Activated B cell treated with CpG ODN at 0.5 μM for 24 hours (primary cell): Measurements from ENCODE around the gene DUOX2. TPM values are rescaled to one million over a fixed set of nuclear protein-coding genes. Genes with fewer than 3 reads are reported as not detected.

Experiments
- ATAC-seq: fragments of 200-7000 bp; cut with Tn5 transposase; one replicate; pipeline ENCODE4 v1.10.0; 2021; ENCODE audit warnings: low read depth, mild to moderate bottlenecking, moderate library complexity
- CTCF ChIA-PET: fragments of 350-600 bp; sonication (Branson Sonifier 250); formaldehyde crosslinking; loops from one replicate; lab custom pipeline; 2021; ENCODE audit warnings: antibody characterized with exemption; lab: Charles Lee
- POLR2A ChIA-PET: fragments of 350-600 bp; sonication (Branson Sonifier 250); formaldehyde crosslinking; loops from one replicate; lab custom pipeline; 2021; ENCODE audit warnings: antibody characterized with exemption; lab: Charles Lee
- DNase-seq: peaks from one replicate; pipeline ENCODE4 v3.0.0; 2022
- H3K27ac Mint-ChIP-seq: one replicate; pipeline ENCODE4 v1.8.0; 2020; ENCODE audit warnings: mixed read lengths
- H3K27me3 Mint-ChIP-seq: one replicate; pipeline ENCODE4 v1.8.0; 2021; ENCODE audit warnings: mixed read lengths
- H3K36me3 Mint-ChIP-seq: one replicate; pipeline ENCODE4 v1.8.0; 2021; ENCODE audit warnings: low read depth, mixed read lengths
- H3K4me1 Mint-ChIP-seq: one replicate; pipeline ENCODE4 v1.8.0; 2021; ENCODE audit warnings: mixed read lengths
- H3K4me3 Mint-ChIP-seq: one replicate; pipeline ENCODE4 v1.8.0; 2020; ENCODE audit warnings: mild to moderate bottlenecking, mixed read lengths
- H3K9me3 Mint-ChIP-seq: one replicate; pipeline ENCODE4 v1.8.0; 2020; ENCODE audit warnings: mixed read lengths
- intact Hi-C: fragments of 100-400 bp; cut with micrococcal nuclease; formaldehyde crosslinking; loops from one replicate; pipeline ENCODE4 v1.15.1; 2024
- total RNA-seq: library from RNA; stranded (reverse); gene quantifications from 2 replicates; pipeline ENCODE4 v1.2.3, GENCODE V29; 2022
- TF ChIP-seq, protein P1 (sequence below): fragments of 200-600 bp; IDR thresholded peaks from one replicate; pipeline ENCODE4 v1.8.0; 2022; ENCODE audit warnings: antibody characterized with exemption, mild to moderate bottlenecking

Gene DUOX2
- total RNA-seq, 1 donor from 2014 or later: not detected

DNA sequence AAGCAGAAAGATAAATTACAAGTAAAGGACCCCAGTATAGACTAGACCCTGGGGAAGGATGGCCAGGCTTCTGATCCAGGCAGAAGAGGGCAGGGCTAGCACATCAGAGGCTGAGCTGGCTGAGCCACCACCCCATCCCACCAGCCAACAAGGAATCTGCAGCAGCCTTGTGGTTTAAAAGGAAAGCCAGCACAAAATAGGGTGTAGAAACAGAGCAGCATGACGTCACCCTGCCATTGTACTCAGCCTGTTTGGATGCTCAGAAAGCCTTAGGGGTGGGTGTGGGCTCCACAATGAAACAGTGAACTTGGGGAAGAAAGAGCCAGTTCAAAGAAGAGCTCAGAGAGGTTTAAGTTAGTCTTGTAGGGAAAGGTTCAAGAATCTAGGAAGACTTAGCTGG, 44.0 kb upstream of the DUOX2 start:
- Mint-ChIP-seq H3K27ac (no peak overlapping the region), H3K9me3 (no peaks in the 10 kb centered on the region), H3K36me3 (peaks cover 10% of the 10 kb centered on the region), H3K4me3 (no peak overlapping the region), H3K27me3 (no peaks in the 10 kb centered on the region), H3K4me1 (peaks cover 6% of the 10 kb centered on the region)
- intact Hi-C loops: no loop called here
- POLR2A ChIA-PET: interaction anchor here (0.7 kb wide), 1 partner anchor 244 kb away, joined by 7 read pairs; a partner anchor contains a TSS
- CTCF ChIA-PET: no interaction called here
- TF ChIP-seq, protein P1, sequence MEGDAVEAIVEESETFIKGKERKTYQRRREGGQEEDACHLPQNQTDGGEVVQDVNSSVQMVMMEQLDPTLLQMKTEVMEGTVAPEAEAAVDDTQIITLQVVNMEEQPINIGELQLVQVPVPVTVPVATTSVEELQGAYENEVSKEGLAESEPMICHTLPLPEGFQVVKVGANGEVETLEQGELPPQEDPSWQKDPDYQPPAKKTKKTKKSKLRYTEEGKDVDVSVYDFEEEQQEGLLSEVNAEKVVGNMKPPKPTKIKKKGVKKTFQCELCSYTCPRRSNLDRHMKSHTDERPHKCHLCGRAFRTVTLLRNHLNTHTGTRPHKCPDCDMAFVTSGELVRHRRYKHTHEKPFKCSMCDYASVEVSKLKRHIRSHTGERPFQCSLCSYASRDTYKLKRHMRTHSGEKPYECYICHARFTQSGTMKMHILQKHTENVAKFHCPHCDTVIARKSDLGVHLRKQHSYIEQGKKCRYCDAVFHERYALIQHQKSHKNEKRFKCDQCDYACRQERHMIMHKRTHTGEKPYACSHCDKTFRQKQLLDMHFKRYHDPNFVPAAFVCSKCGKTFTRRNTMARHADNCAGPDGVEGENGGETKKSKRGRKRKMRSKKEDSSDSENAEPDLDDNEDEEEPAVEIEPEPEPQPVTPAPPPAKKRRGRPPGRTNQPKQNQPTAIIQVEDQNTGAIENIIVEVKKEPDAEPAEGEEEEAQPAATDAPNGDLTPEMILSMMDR: no peak
- ATAC-seq (no peak), DNase-seq (no peak)

DNA sequence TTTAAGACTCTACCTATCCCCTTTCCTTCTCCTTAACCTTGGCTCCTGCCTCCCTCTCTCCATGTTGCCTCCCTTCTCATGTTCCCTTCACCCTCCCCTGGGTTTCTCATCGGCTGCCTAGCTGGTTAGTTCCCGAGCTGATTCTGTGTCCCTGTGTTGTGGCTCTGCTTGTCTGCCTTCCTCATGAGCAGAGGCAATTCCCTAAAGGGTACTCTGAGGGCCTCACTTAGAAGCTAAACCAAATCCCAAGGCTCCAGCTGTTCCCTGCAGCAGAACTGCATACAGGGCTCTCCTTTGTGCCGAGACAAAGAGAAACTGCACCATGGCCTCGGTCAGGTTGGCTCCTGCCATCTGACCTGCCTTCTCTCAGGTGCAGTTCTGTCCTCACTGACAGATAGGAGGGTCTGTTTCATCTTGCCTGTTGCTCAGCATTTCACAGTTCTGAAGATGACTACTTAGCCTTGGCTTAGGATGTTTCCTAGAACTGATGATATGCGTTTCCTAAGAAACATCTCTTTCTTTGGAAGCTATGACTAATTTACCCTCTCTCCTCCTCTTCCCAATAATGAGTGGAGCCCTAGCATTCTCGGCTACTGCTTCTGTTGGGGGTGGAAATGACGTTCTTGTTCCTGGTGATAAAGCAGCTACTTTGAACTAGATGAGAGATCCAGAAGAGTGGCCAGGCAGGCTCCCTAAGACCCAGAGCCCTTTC, 42.9 kb upstream of the DUOX2 start:
- peaks cover 4% of the 10 kb centered on the region for H3K4me1 Mint-ChIP-seq

DNA sequence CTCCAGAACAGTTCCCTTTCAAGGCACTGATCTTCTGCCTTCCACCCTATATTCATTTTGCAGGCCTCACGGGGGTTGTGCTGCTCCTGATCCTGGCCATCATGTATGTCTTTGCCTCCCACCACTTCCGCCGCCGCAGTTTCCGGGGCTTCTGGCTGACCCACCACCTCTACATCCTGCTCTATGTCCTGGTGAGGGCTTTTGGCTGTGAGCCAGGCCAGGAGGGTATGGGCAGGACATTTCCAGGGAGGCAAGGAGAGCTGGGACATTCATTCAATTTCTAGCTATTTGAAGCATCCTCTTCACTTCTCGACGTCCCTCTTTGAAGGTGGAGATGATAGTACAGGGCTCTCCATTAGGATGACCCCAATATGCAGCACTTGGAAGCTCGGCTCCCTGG, 41.8 kb upstream of the DUOX2 start:
- no peaks in the 10 kb centered on the region for H3K9me3 Mint-ChIP-seq
- H3K4me1 Mint-ChIP-seq: peaks cover 4% of the 10 kb centered on the region
- H3K4me3 Mint-ChIP-seq: no peak overlapping the region
- TF ChIP-seq, protein P1: no peak
- ATAC-seq (no peak), DNase-seq (no peak)
- ChIA-PET POLR2A (interaction anchor here (0.7 kb wide), 1 partner anchor 25 kb away, joined by 3 read pairs; no protein-coding TSS in a partner anchor), CTCF (no interaction called here)
- no peaks in the 10 kb centered on the region for H3K27me3 Mint-ChIP-seq
- peaks cover 18% of the 10 kb centered on the region for H3K36me3 Mint-ChIP-seq
- intact Hi-C loops: no loop called here
- no peak overlapping the region for H3K27ac Mint-ChIP-seq

More for the DNA sequence above, 42.9 kb upstream of the DUOX2 start:
- peaks cover 15% of the 10 kb centered on the region for H3K36me3 Mint-ChIP-seq
- no peaks in the 10 kb centered on the region for H3K9me3 Mint-ChIP-seq
- DNase-seq (no peak), ATAC-seq (no peak)
- CTCF ChIA-PET: interaction anchor here (0.6 kb wide), 1 partner anchor 13 kb away, joined by 3 read pairs; no protein-coding TSS in a partner anchor
- TF ChIP-seq, protein P1: no peak
- POLR2A ChIA-PET: interaction anchor here (0.6 kb wide), 1 partner anchor 112 kb away, joined by 4 read pairs; no protein-coding TSS in a partner anchor
- intact Hi-C loops: no loop called here
- no peaks in the 10 kb centered on the region for H3K27me3 Mint-ChIP-seq
- no peak overlapping the region for H3K4me3 Mint-ChIP-seq
- no peak overlapping the region for H3K27ac Mint-ChIP-seq

DNA sequence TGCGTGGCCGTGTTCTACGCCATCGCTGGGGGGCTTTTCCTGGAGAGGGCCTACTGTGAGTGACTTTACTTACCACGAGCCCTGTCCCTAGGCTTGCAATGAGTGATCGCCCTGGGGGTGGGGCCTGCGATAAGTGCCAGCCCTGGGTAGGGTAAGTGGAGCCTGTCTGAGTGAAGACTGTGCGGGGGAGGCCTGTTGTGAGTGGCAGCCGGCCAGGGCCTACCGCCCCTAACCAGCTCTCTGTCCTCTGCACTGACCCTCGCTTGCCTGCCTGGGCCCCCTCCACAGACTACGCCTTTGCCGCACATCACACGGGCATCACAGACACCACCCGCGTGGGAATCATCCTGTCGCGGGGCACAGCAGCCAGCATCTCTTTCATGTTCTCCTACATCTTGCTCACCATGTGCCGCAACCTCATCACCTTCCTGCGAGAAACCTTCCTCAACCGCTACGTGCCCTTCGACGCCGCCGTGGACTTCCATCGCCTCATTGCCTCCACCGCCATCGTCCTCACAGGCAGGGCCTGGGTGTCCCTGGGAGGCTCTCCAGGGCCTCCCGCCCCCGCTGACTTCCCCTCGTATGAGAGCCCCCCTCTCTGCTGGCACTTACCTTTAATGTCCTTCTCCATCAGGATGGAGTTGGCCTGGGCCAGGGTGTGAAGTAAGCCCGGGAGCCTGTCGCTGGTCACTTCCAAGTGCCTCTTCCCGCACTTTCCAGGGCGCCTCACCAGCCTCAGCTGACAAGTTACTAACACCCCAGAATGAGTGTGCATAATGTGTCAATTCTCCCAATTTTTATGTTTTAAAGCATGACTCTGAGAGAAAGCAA, 38.2 kb upstream of the DUOX2 start:
- no peak overlapping the region for H3K4me3 Mint-ChIP-seq
- H3K9me3 Mint-ChIP-seq: no peaks in the 10 kb centered on the region
- H3K27ac Mint-ChIP-seq: no peak overlapping the region
- H3K36me3 Mint-ChIP-seq: peaks cover 11% of the 10 kb centered on the region
- ATAC-seq (no peak), DNase-seq (no peak)
- no peaks in the 10 kb centered on the region for H3K27me3 Mint-ChIP-seq
- ChIA-PET CTCF (no interaction called here), POLR2A (no interaction called here)
- no peaks in the 10 kb centered on the region for H3K4me1 Mint-ChIP-seq
- intact Hi-C loops: no loop called here
- TF ChIP-seq, protein P1: no peak

DNA sequence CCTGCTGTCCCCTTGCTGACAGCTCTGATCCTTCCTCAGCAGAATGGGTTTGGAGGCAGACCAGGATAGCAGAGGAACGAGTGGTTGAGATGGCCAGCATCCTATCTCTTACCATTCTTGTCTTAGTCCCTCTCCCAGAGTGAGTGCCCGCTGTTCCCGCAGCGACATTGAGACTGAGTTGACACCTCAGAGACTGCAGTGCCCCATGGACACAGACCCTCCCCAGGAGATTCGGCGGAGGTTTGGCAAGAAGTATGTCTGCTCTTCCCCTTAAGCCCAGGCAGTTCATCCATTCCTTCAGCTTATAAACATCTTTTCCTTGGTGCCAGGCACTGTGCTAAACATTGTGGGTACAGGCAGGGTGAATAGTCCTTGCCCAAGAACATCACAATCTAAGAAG, 37.0 kb upstream of the DUOX2 start:
- Mint-ChIP-seq H3K27me3 (no peaks in the 10 kb centered on the region), H3K27ac (no peak overlapping the region), H3K4me1 (no peaks in the 10 kb centered on the region), H3K4me3 (no peak overlapping the region), H3K36me3 (peaks cover 11% of the 10 kb centered on the region), H3K9me3 (no peaks in the 10 kb centered on the region)
- intact Hi-C loops: no loop called here
- POLR2A ChIA-PET: no interaction called here
- TF ChIP-seq, protein P1: no peak
- CTCF ChIA-PET: no interaction called here
- DNase-seq: no peak
- no peak for ATAC-seq
